ENCODE data around the gene PBX1. TPM values are rescaled to one million over a fixed set of nuclear protein-coding genes. Genes with fewer than 3 reads are reported as not detected.

PBX1 gene
- total RNA-seq, 1 donor from 2014 or later: 719 TPM

DNA sequence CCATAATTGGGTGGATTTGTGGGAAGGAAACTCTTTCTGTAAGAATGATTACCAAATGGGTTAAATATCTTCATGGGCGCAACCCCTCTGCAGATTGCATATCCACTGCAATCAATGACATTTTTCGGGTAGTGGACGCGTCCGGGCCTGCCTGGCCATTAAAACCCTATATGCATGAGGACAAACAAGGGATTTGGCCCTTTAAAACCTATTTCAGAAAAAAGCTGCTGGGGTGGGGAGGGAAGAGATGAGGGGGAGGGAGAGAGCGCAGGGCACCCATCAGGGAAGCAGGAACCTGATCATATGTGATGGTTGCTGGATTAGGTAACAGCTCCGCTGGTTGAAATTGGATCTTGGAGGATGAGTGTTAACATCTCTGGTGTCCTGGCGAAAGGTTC is 228.8 kb downstream of the PBX1 start:
- Mint-ChIP-seq H3K4me1 (peaks cover 90% of the 10 kb centered on the region), H3K36me3 (peaks cover 9% of the 10 kb centered on the region), H3K27me3 (ENCODE audit: low read depth) (no peaks in the 10 kb centered on the region), H3K27ac (peak overlapping the region; percentile 95), H3K4me3 (peak overlapping the region; percentile 52), H3K9me3 (no peaks in the 10 kb centered on the region)
- no peak for DNase-seq (ENCODE audit: low spot score in 2 of 2, unreplicated experiment in 2 of 2)
- TF ChIP-seq, protein P1, sequence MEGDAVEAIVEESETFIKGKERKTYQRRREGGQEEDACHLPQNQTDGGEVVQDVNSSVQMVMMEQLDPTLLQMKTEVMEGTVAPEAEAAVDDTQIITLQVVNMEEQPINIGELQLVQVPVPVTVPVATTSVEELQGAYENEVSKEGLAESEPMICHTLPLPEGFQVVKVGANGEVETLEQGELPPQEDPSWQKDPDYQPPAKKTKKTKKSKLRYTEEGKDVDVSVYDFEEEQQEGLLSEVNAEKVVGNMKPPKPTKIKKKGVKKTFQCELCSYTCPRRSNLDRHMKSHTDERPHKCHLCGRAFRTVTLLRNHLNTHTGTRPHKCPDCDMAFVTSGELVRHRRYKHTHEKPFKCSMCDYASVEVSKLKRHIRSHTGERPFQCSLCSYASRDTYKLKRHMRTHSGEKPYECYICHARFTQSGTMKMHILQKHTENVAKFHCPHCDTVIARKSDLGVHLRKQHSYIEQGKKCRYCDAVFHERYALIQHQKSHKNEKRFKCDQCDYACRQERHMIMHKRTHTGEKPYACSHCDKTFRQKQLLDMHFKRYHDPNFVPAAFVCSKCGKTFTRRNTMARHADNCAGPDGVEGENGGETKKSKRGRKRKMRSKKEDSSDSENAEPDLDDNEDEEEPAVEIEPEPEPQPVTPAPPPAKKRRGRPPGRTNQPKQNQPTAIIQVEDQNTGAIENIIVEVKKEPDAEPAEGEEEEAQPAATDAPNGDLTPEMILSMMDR (IDR thresholded peaks at IDR 0.05; ENCODE audit: unreplicated experiment): no peak

DNA sequence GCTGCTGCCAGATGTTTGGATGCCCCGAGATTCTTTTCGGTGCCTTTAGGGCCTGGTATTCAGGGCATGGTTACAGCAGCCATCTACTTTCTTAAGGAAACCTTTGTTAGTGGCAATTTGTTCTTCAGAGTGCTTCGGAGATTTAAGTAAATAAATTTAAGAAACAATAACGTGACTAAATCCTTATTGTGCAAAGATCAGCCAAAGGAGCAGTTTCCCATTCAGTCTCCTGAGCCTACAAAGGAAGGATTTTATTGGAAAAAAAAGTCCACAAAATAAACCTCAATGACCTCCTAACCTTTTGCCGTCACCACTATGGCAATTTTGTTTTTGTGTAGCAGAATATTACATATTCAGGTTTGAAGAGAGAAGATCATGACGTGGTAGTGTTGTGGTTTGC is 231.1 kb downstream of the PBX1 start:
- no peak for DNase-seq (ENCODE audit: low spot score in 2 of 2, unreplicated experiment in 2 of 2)
- TF ChIP-seq, protein P1 (IDR thresholded peaks at IDR 0.05; ENCODE audit: unreplicated experiment): no peak
- peaks cover 23% of the 10 kb centered on the region for H3K36me3 Mint-ChIP-seq
- H3K9me3 Mint-ChIP-seq: no peaks in the 10 kb centered on the region
- peak overlapping the region; percentile 93 for H3K27ac Mint-ChIP-seq
- H3K27me3 Mint-ChIP-seq (ENCODE audit: low read depth): no peaks in the 10 kb centered on the region
- H3K4me3 Mint-ChIP-seq: no peak overlapping the region
- H3K4me1 Mint-ChIP-seq: peaks cover 81% of the 10 kb centered on the region

DNA sequence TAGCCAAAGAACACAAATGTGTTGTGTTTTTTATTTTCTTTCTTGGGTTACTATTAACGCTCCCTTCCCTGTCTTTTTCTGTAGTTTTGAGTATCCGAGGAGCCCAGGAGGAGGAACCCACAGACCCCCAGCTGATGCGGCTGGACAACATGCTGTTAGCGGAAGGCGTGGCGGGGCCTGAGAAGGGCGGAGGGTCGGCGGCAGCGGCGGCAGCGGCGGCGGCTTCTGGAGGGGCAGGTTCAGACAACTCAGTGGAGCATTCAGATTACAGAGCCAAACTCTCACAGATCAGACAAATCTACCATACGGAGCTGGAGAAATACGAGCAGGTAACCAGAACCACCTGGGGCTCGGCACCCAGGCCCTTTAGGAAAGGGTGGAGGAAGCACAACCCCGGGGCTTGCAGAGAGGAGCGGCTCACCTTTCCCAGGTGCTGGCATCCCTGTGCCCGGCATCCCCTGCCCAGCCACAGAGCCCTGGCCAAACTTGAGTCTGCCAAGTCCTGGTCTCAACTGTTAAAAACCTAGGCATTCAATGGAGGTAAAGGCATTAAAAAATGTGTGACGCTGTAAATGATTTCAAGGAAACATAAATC is 233.5 kb downstream of the PBX1 start:
- no peaks in the 10 kb centered on the region for H3K9me3 Mint-ChIP-seq
- TF ChIP-seq, protein P1 (IDR thresholded peaks at IDR 0.05; ENCODE audit: unreplicated experiment): no peak

DNA sequence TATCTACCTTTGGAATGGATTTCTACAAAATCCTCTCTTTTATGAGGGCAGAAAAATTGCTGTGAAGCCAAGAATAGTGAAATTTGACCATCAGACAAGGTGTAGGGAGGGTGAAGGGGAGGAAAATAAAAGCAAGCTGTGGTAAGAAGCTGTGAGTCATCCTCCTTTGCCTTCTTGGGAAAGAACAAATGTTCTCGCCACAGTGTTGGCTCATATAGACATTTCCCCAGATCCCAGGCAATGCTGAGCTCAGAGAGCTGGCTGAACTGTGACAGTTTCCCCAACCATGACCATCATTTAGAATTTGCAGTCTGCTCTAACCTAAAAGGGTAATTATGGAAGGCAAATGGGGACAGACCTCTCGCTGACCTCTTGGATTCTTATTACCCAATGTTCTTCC is 235.4 kb downstream of the PBX1 start:
- Mint-ChIP-seq H3K4me1 (peaks cover 44% of the 10 kb centered on the region), H3K4me3 (no peak overlapping the region), H3K27me3 (ENCODE audit: low read depth) (no peaks in the 10 kb centered on the region), H3K9me3 (no peaks in the 10 kb centered on the region), H3K36me3 (peaks cover 41% of the 10 kb centered on the region), H3K27ac (peak overlapping the region; percentile 84)
- TF ChIP-seq, protein P1 (IDR thresholded peaks at IDR 0.05; ENCODE audit: unreplicated experiment): no peak
- DNase-seq (ENCODE audit: low spot score in 2 of 2, unreplicated experiment in 2 of 2): no peak

More for the DNA sequence above, 233.5 kb downstream of the PBX1 start:
- no peak overlapping the region for H3K4me3 Mint-ChIP-seq
- DNase-seq (ENCODE audit: low spot score in 2 of 2, unreplicated experiment in 2 of 2): no peak
- H3K4me1 Mint-ChIP-seq: peaks cover 61% of the 10 kb centered on the region
- peaks cover 31% of the 10 kb centered on the region for H3K36me3 Mint-ChIP-seq
- H3K27ac Mint-ChIP-seq: peak overlapping the region; percentile 89
- H3K27me3 Mint-ChIP-seq (ENCODE audit: low read depth): no peaks in the 10 kb centered on the region

DNA sequence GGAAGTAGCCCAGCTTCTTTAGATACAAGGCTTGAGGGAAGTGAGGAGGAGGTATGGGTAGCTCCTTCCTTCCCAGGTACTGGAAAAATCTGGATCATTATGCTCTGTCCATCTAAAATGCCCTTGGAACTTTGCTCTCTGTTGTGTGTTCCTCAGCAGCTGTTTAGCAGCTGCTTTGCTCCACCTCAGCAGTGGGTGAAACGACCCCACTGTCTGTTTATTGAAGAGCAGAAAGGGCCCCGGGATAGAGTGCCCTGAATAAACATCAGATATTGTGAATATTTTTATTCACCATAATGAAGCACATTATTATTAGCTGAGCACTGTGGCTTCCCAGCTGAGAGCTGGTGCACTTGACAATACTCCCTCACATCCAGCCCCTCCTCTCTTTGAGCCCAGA is 237.9 kb downstream of the PBX1 start:
- Mint-ChIP-seq H3K4me3 (no peak overlapping the region), H3K27ac (peak overlapping the region; percentile 69), H3K9me3 (no peaks in the 10 kb centered on the region), H3K4me1 (peaks cover 22% of the 10 kb centered on the region), H3K36me3 (peaks cover 58% of the 10 kb centered on the region), H3K27me3 (ENCODE audit: low read depth) (no peaks in the 10 kb centered on the region)
- no peak for DNase-seq (ENCODE audit: low spot score in 2 of 2, unreplicated experiment in 2 of 2)
- TF ChIP-seq, protein P1 (IDR thresholded peaks at IDR 0.05; ENCODE audit: unreplicated experiment): no peak
